ENCODE data around the gene KIF3A.

Gene KIF3A

DNA sequence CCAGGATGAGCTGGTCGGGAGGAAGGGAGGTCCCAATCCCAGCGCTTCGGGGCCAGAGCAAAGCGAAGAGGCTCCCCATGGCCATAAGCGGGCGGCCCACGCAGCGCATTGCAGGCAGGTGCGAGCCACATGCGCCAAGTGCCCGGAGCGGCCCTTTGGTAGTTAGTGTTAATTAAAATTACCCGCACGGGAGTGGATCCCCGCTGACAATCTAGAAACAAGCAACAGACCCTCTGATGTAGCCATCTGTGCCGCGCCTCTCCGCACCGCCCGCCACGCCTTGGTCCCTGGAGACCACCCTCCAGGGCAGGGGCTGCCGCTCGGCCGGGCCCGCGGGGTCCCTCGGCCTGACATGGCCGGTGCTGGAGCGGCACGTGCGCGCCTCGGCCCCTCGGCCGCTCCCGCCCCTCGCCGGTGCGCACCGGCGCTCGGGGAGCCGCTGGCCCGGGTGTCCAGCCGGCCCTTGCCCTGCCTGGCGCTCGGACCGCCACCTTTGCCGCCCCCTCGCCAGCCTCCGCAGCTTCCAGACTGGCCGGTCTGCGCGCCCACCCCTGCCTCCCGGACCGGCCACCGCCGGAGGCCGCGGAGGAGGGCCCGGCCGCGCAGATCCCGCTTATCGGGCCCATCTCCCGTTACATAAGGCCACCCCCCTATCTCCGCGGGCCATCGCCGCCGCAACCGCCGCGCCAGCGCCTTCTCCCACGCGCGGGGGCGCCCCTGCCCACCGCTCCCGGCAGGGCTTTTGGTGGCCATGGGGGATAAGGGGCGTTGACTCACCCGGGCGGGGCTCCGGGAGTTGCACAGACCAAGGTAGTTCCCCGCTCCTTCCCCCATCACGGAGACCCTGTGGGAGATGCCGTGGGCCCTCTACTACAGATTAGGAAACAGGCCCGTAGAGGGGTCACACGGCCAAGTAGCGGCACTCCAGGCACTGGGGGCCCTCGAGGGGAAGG is 81.2 kb downstream of the KIF3A start:
- H4K20me1 ChIP-seq (ENCODE audit: insufficient read depth): no peaks in the 10 kb centered on the region
- TF ChIP-seq, protein P1, sequence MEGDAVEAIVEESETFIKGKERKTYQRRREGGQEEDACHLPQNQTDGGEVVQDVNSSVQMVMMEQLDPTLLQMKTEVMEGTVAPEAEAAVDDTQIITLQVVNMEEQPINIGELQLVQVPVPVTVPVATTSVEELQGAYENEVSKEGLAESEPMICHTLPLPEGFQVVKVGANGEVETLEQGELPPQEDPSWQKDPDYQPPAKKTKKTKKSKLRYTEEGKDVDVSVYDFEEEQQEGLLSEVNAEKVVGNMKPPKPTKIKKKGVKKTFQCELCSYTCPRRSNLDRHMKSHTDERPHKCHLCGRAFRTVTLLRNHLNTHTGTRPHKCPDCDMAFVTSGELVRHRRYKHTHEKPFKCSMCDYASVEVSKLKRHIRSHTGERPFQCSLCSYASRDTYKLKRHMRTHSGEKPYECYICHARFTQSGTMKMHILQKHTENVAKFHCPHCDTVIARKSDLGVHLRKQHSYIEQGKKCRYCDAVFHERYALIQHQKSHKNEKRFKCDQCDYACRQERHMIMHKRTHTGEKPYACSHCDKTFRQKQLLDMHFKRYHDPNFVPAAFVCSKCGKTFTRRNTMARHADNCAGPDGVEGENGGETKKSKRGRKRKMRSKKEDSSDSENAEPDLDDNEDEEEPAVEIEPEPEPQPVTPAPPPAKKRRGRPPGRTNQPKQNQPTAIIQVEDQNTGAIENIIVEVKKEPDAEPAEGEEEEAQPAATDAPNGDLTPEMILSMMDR (conservative IDR thresholded peaks at IDR 0.05; ENCODE audit: low read depth, low read length): no peak
- no peak overlapping the region for H3K4me2 ChIP-seq
- no peaks in the 10 kb centered on the region for H3K36me3 ChIP-seq (ENCODE audit: insufficient read depth)
- H2AFZ ChIP-seq (ENCODE audit: low read depth): no peak overlapping the region
- H3K4me1 ChIP-seq (ENCODE audit: low read depth, poor library complexity, severe bottlenecking): no peaks in the 10 kb centered on the region
- no peak overlapping the region for H3K9ac ChIP-seq
- H3K27ac ChIP-seq: no peak overlapping the region
- no peaks in the 10 kb centered on the region for H3K79me2 ChIP-seq (ENCODE audit: insufficient read depth, low read depth)
- no peak overlapping the region for H3K4me3 ChIP-seq (IDR thresholded peaks at IDR 0.05; ENCODE audit: insufficient read depth, low read depth, low read length)
- H3K27me3 ChIP-seq (ENCODE audit: insufficient read depth, low read depth): no peaks in the 10 kb centered on the region

DNA sequence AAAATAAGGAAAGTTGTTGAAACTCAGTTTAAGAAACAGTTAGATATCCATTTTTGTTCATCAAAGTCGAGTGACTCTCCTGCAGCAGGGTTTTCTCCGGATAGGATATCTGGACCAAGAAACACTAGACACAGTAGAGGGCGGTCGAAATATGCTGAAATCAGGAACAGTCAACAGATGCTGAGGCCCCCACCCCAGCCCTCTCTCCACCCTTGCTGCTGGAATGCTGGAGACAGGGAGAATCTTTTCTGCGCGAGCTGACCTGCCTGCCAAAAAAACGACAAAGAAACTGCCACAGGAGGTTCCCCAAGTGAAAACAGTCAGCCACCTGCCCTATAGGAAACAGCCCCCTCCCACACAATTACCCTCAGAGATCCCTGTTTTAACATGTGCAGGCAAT is 83.6 kb downstream of the KIF3A start:
- H3K36me3 ChIP-seq (ENCODE audit: insufficient read depth): no peaks in the 10 kb centered on the region
- H3K4me3 ChIP-seq (IDR thresholded peaks at IDR 0.05; ENCODE audit: insufficient read depth, low read depth, low read length): no peak overlapping the region
- no peak overlapping the region for H2AFZ ChIP-seq (ENCODE audit: low read depth)
- no peaks in the 10 kb centered on the region for H4K20me1 ChIP-seq (ENCODE audit: insufficient read depth)
- H3K9ac ChIP-seq: no peak overlapping the region
- no peaks in the 10 kb centered on the region for H3K79me2 ChIP-seq (ENCODE audit: insufficient read depth, low read depth)
- TF ChIP-seq, protein P1 (conservative IDR thresholded peaks at IDR 0.05; ENCODE audit: low read depth, low read length): no peak
- H3K4me1 ChIP-seq (ENCODE audit: low read depth, poor library complexity, severe bottlenecking): no peaks in the 10 kb centered on the region
- no peaks in the 10 kb centered on the region for H3K27me3 ChIP-seq (ENCODE audit: insufficient read depth, low read depth)
- H3K27ac ChIP-seq: no peak overlapping the region
- no peak overlapping the region for H3K4me2 ChIP-seq

DNA sequence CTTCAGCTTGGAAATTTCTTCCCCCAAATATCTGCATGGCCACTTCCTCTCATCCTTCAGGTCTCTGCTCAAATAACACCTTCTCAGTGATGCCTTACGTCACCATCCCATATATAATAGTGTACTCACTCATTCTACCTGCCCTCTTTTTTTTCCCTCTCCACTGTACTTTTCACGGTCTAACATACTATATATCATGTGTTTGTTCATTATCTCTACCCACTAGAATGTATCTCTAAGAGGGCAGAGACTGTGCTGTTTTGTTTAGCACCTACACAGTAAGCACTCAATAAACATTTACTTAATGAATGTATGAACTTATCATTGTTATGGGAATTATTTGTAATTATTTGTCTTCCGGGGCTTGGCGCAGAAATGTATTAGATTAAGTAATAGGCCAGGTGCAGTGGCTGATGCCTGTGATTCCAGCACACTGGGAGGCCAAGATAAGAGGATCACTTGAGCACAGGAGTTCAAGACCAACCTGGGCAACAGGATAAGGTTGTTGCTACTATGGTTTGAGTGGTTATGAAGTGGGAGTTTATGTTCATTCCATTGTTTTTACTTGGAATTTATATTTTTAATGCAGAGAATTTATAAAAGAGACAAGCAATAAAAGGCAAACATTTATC is 85.4 kb downstream of the KIF3A start:
- Histone ChIP-seq H2AFZ (ENCODE audit: low read depth) (no peak overlapping the region), H3K9ac (no peak overlapping the region), H3K4me2 (no peak overlapping the region), H3K27me3 (ENCODE audit: insufficient read depth, low read depth) (no peaks in the 10 kb centered on the region), H3K4me3 (IDR thresholded peaks at IDR 0.05; ENCODE audit: insufficient read depth, low read depth, low read length) (no peak overlapping the region), H4K20me1 (ENCODE audit: insufficient read depth) (no peaks in the 10 kb centered on the region), H3K79me2 (ENCODE audit: insufficient read depth, low read depth) (no peaks in the 10 kb centered on the region), H3K4me1 (ENCODE audit: low read depth, poor library complexity, severe bottlenecking) (no peaks in the 10 kb centered on the region), H3K36me3 (ENCODE audit: insufficient read depth) (no peaks in the 10 kb centered on the region), H3K27ac (no peak overlapping the region)
- TF ChIP-seq, protein P1 (conservative IDR thresholded peaks at IDR 0.05; ENCODE audit: low read depth, low read length): no peak

DNA sequence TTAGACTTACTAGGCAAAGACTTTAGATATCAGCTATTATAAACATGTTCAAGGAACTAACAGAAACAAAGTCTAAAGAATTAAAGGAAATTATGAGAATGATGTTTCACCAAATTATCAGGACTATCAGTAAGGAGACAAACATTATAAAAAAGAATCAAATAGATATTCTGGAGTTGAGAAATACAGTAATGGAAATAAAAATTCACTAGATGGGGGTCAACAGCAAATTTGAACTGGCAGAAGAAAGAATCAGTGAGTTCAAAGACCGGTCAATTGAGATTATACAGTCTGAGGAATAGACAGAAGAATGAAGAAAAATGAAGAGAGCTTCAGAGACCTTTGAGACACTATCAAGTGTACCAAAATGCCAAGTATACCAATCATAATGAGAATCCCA is 89.0 kb downstream of the KIF3A start:
- no peak overlapping the region for H2AFZ ChIP-seq (ENCODE audit: low read depth)

More for the DNA sequence above, 89.0 kb downstream of the KIF3A start:
- H3K4me3 ChIP-seq (IDR thresholded peaks at IDR 0.05; ENCODE audit: insufficient read depth, low read depth, low read length): no peak overlapping the region
- TF ChIP-seq, protein P1 (conservative IDR thresholded peaks at IDR 0.05; ENCODE audit: low read depth, low read length): no peak
- H4K20me1 ChIP-seq (ENCODE audit: insufficient read depth): no peaks in the 10 kb centered on the region
- H3K4me1 ChIP-seq (ENCODE audit: low read depth, poor library complexity, severe bottlenecking): no peaks in the 10 kb centered on the region
- H3K36me3 ChIP-seq (ENCODE audit: insufficient read depth): no peaks in the 10 kb centered on the region
- H3K27ac ChIP-seq: no peak overlapping the region
- H3K27me3 ChIP-seq (ENCODE audit: insufficient read depth, low read depth): no peaks in the 10 kb centered on the region
- H3K4me2 ChIP-seq: no peak overlapping the region
- H3K9ac ChIP-seq: no peak overlapping the region
- no peaks in the 10 kb centered on the region for H3K79me2 ChIP-seq (ENCODE audit: insufficient read depth, low read depth)
